ENCODE measurements around the gene ACBD7. TPM values are rescaled to one million over a fixed set of nuclear protein-coding genes. Genes with fewer than 3 reads are reported as not detected.
A peak's percentile ranks its signal among the peaks of the same experiment; 100 is the strongest.

ACBD7 gene
- total and polyA plus RNA-seq, 9 of the 15 experiments (the other 6 are each of a cell fraction or from before 2014, with no cell fraction given), result 0.21 to 3.2 (median 0.84) TPM

DNA sequence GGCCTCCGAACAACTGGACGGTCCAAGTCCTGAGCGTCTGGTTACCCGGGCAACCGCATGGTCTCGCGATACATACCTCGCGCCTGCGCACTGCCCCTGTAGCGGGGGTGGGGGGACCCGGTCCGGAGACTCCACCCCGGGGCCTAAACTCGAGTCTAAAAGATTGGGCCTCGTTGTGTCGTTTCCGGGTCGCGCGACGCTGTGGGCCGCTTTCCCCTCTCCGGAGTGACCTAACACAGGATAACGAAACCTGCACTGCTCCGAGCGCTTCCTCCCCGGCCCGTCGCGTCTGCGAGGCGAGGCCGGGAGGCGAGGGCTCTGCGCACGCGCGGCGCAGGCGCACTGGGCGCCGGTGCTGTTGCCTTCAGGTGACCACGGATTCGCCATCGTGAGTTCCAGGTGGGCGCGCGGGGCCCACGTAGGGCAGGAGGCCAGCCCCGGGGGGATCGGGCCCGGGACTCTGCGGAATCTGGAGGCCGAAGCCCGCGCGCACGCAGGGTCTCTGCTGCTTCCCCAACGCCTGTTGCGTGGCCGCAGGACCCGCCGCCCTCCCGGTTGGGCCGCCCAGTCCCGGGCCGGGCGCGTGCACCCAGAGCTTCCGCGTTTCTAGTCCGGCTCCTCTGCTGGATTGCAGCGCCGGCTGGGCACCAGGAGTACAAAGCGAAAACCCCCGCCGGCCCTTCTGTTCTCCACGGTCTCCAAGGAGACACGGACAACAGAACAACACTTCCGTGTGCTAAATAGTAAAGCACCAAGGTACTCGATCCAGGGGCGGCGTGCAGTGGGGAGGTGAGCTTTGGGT lies 8.6 kb upstream of the ACBD7 start, which contains the start of gene RPP38 (continued):
- TF ChIP-seq KDM1A (IDR thresholded peaks at IDR 0.05) (no peak), HBP1 (CRISPR knock-in tag; IDR thresholded peaks at IDR 0.05) (no peak), CLOCK (CRISPR knock-in tag; IDR thresholded peaks at IDR 0.05; ENCODE audit: borderline replicate concordance) (no peak), IFI16 (CRISPR knock-in tag; IDR thresholded peaks at IDR 0.05) (no peak), HEY1 (CRISPR knock-in tag; IDR thresholded peaks at IDR 0.05; ENCODE audit: borderline replicate concordance) (no peak), ZNF780A (CRISPR knock-in tag; IDR thresholded peaks at IDR 0.05) (no peak), SMARCE1 (IDR thresholded peaks at IDR 0.05) (no peak), SREBF2 (CRISPR knock-in tag; IDR thresholded peaks at IDR 0.05) (no peak), MAFG (tag; conservative IDR thresholded peaks at IDR 0.05) (no peak), ZNF41 (CRISPR knock-in tag; conservative IDR thresholded peaks at IDR 0.05) (no peak), KDM5B (IDR thresholded peaks at IDR 0.05; ENCODE audit: insufficient replicate concordance, low read depth, low read length) (peak; percentile 80), ZBTB1 (CRISPR knock-in tag; IDR thresholded peaks at IDR 0.05; ENCODE audit: borderline replicate concordance, low read depth) (no peak), ZNF140 (CRISPR knock-in tag; IDR thresholded peaks at IDR 0.05) (no peak), ARHGAP35 (IDR thresholded peaks at IDR 0.05; ENCODE audit: partially characterized antibody) (no peak), SP1 (CRISPR knock-in tag; IDR thresholded peaks at IDR 0.05) (0 out of 2 replicates have a peak, but pooled peaks have one; percentile 11)
- TF ChIP-seq, protein P1, sequence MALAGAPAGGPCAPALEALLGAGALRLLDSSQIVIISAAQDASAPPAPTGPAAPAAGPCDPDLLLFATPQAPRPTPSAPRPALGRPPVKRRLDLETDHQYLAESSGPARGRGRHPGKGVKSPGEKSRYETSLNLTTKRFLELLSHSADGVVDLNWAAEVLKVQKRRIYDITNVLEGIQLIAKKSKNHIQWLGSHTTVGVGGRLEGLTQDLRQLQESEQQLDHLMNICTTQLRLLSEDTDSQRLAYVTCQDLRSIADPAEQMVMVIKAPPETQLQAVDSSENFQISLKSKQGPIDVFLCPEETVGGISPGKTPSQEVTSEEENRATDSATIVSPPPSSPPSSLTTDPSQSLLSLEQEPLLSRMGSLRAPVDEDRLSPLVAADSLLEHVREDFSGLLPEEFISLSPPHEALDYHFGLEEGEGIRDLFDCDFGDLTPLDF (CRISPR knock-in tag; IDR thresholded peaks at IDR 0.05), result 0 out of 2 replicates have a peak, but pooled peaks have one; percentile 11
- TF ChIP-seq, protein P2, sequence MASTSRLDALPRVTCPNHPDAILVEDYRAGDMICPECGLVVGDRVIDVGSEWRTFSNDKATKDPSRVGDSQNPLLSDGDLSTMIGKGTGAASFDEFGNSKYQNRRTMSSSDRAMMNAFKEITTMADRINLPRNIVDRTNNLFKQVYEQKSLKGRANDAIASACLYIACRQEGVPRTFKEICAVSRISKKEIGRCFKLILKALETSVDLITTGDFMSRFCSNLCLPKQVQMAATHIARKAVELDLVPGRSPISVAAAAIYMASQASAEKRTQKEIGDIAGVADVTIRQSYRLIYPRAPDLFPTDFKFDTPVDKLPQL (IDR thresholded peaks at IDR 0.05; ENCODE audit: extremely low read depth, insufficient read length), result no peak
